B cell (primary cell): ENCODE results near the gene GATAD2B.

ENCODE experiments used
- CTCF ChIP-seq: fragments of 200-600 bp; IDR thresholded peaks from one replicate; pipeline ENCODE4 v1.8.0; 2022; ENCODE audit warnings: antibody characterized with exemption, mild to moderate bottlenecking
- EZH2 ChIP-seq: IDR thresholded peaks from 2 replicates; pipeline ENCODE4 v1.6.1; 2012; ENCODE audit warnings: borderline replicate concordance, low read depth, mild to moderate bottlenecking, moderate library complexity, low read length; ENCODE audit not compliant: insufficient read depth, poor library complexity, severe bottlenecking

GRCh38 chr1:153968972-153969371 is 46.2 kb upstream of the GATAD2B start:
- no peak for TF ChIP-seq CTCF
- TF ChIP-seq EZH2: no peak
